Measurements from ENCODE around the gene MYL12B.
A peak's percentile ranks its signal among the peaks of the same experiment; 100 is the strongest.

DNA sequence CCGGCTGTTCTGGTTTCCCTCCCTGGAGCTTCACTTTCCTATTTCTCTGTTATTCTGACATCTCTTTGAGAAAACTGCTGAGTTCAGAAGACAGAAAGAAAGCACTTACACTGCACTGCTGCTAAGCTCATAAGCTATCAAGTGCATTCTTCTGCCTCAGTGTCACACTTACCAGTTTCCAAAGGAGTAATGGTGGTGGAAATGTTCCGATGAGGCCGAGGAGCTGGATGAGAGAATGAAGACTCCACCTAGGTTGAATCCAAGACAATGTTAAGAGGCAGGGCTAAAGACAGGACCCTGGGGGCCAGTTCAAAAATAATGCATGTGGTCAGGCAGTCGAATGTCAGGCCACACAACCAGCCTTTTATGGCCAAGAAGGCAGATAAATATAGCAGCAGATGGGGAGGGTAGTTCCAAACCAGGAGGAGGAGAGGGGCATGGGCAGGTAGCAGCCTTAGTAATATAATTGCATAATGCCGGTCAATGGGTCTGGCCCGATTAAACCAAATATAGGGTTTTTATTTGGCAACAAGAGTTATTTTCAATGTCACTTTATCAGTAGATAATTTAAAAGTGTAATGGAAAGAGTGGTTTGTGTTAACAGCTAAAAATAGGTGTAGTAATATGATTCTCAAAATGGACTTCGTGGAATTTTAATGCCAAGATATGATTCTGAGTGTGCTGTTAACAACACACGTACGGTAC lies 42.1 kb upstream of the MYL12B start, which contains the start of gene MYOM1:
- TF ChIP-seq, protein P1, sequence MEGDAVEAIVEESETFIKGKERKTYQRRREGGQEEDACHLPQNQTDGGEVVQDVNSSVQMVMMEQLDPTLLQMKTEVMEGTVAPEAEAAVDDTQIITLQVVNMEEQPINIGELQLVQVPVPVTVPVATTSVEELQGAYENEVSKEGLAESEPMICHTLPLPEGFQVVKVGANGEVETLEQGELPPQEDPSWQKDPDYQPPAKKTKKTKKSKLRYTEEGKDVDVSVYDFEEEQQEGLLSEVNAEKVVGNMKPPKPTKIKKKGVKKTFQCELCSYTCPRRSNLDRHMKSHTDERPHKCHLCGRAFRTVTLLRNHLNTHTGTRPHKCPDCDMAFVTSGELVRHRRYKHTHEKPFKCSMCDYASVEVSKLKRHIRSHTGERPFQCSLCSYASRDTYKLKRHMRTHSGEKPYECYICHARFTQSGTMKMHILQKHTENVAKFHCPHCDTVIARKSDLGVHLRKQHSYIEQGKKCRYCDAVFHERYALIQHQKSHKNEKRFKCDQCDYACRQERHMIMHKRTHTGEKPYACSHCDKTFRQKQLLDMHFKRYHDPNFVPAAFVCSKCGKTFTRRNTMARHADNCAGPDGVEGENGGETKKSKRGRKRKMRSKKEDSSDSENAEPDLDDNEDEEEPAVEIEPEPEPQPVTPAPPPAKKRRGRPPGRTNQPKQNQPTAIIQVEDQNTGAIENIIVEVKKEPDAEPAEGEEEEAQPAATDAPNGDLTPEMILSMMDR (IDR thresholded peaks at IDR 0.05): no peak
- TF ChIP-seq POLR2A (IDR thresholded peaks at IDR 0.05): peak; percentile 67

Data from right lobe of liver (tissue), 4 donors.